WTC11 (cell line): ENCODE measurements around the gene RAP1GDS1. TPM values are rescaled to one million over a fixed set of nuclear protein-coding genes. Genes with fewer than 3 reads are reported as not detected.

Experiments used
- ATAC-seq: fragments of 200-7000 bp; cut with Tn5 transposase; 2 replicates; pipeline ENCODE4 v1.10.0; 2021; ENCODE audit warnings: mild to moderate bottlenecking, moderate library complexity
- CTCF ChIA-PET: fragments of 300-600 bp; sonication (Branson Sonifier 250); formaldehyde crosslinking; loops from one replicate; lab custom pipeline; 2021; ENCODE audit warnings: antibody characterized with exemption; lab: Charles Lee
- POLR2A ChIA-PET: fragments of 350-600 bp; sonication (Branson Sonifier 250); formaldehyde crosslinking; loops from one replicate; lab custom pipeline; 2021; ENCODE audit warnings: antibody characterized with exemption; lab: Charles Lee
- DNase-seq: peaks from one replicate; pipeline ENCODE4 v3.0.0; 2021; ENCODE audit warnings: low spot score
- H3K27ac Mint-ChIP-seq: 2 replicates; pipeline ENCODE4 v1.8.0; 2021; ENCODE audit warnings: mixed read lengths
- H3K27me3 Mint-ChIP-seq: 2 replicates; pipeline ENCODE4 v1.8.0; 2021; ENCODE audit warnings: low read depth, mild to moderate bottlenecking, moderate library complexity, mixed read lengths
- H3K36me3 Mint-ChIP-seq: 2 replicates; pipeline ENCODE4 v1.8.0; 2021; ENCODE audit warnings: mixed read lengths
- H3K4me1 Mint-ChIP-seq: 2 replicates; pipeline ENCODE4 v1.8.0; 2022; ENCODE audit warnings: mixed read lengths
- H3K4me3 Mint-ChIP-seq: 2 replicates; pipeline ENCODE4 v1.8.0; 2021; ENCODE audit warnings: mild to moderate bottlenecking, moderate library complexity, mixed read lengths
- H3K9me3 Mint-ChIP-seq: 2 replicates; pipeline ENCODE4 v1.8.0; 2021; ENCODE audit warnings: mixed read lengths
- CBFB ChIP-seq: sonication (generic); formaldehyde crosslinking; IDR thresholded peaks from 2 replicates; pipeline ENCODE4 v1.8.1; 2022; ENCODE audit warnings: mild to moderate bottlenecking, low read depth, missing genetic modification reagents
- CREM ChIP-seq: sonication (generic); formaldehyde crosslinking; IDR thresholded peaks from 2 replicates; pipeline ENCODE4 v1.8.1; 2022; ENCODE audit warnings: mild to moderate bottlenecking, missing genetic modification reagents, moderate library complexity
- EMX1 ChIP-seq: fragments of 250-450 bp; sonication (Bioruptor Pico); IDR thresholded peaks from 2 replicates; pipeline ENCODE4 v1.8.0; 2021; ENCODE audit warnings: mild to moderate bottlenecking
- ESRRA ChIP-seq: sonication (generic); formaldehyde crosslinking; IDR thresholded peaks from 2 replicates; pipeline ENCODE4 v1.8.1; 2022; ENCODE audit warnings: mild to moderate bottlenecking, missing genetic modification reagents, borderline replicate concordance
- ETV6 ChIP-seq: sonication (generic); formaldehyde crosslinking; IDR thresholded peaks from 2 replicates; pipeline ENCODE4 v1.8.1; 2022; ENCODE audit warnings: mild to moderate bottlenecking, missing genetic modification reagents
- GRHL2 ChIP-seq: fragments of 250-450 bp; sonication (Bioruptor Pico); IDR thresholded peaks from 2 replicates; pipeline ENCODE4 v1.8.0; 2022; ENCODE audit warnings: mild to moderate bottlenecking, moderate library complexity; ENCODE audit not compliant: insufficient replicate concordance, severe bottlenecking
- IRF1 ChIP-seq: sonication (generic); formaldehyde crosslinking; IDR thresholded peaks from 2 replicates; pipeline ENCODE4 v1.8.0; 2023; ENCODE audit warnings: missing genetic modification reagents
- MYBL2 ChIP-seq: sonication (generic); formaldehyde crosslinking; IDR thresholded peaks from 2 replicates; pipeline ENCODE4 v1.8.1; 2023; ENCODE audit warnings: mild to moderate bottlenecking, moderate library complexity, missing genetic modification reagents
- NFYB ChIP-seq: sonication (generic); formaldehyde crosslinking; conservative IDR thresholded peaks from 2 replicates; pipeline ENCODE4 v1.8.0; 2022; ENCODE audit warnings: low read depth, missing genetic modification reagents
- NR2C2 ChIP-seq: sonication (generic); formaldehyde crosslinking; IDR thresholded peaks from 2 replicates; pipeline ENCODE4 v1.8.0; 2022; ENCODE audit warnings: mild to moderate bottlenecking, missing genetic modification reagents
- NR3C1 ChIP-seq: sonication (generic); formaldehyde crosslinking; conservative IDR thresholded peaks from 2 replicates; pipeline ENCODE4 v1.8.1; 2023; ENCODE audit warnings: low read depth, mild to moderate bottlenecking, missing genetic modification reagents
- PREB ChIP-seq: sonication (generic); formaldehyde crosslinking; IDR thresholded peaks from 2 replicates; pipeline ENCODE4 v1.8.1; 2022; ENCODE audit warnings: mild to moderate bottlenecking, missing genetic modification reagents, moderate library complexity, borderline replicate concordance
- PRRX2 ChIP-seq: fragments of 250-450 bp; sonication (Bioruptor Pico); IDR thresholded peaks from 2 replicates; pipeline ENCODE4 v1.8.0; 2021; ENCODE audit warnings: mild to moderate bottlenecking
- SMAD4 ChIP-seq: sonication (generic); formaldehyde crosslinking; IDR thresholded peaks from 2 replicates; pipeline ENCODE4 v1.8.0; 2022; ENCODE audit warnings: mild to moderate bottlenecking, missing genetic modification reagents
- SOX15 ChIP-seq: fragments of 250-450 bp; sonication (Bioruptor Pico); IDR thresholded peaks from 2 replicates; pipeline ENCODE4 v1.9.0; 2021; ENCODE audit warnings: mild to moderate bottlenecking
- TEAD1 ChIP-seq: sonication (generic); formaldehyde crosslinking; IDR thresholded peaks from 2 replicates; pipeline ENCODE4 v1.8.0; 2022; ENCODE audit warnings: mild to moderate bottlenecking, missing genetic modification reagents
- ZNF138 ChIP-seq: sonication (generic); formaldehyde crosslinking; conservative IDR thresholded peaks from 2 replicates; pipeline ENCODE4 v1.8.1; 2022; ENCODE audit warnings: mild to moderate bottlenecking, moderate library complexity, missing genetic modification reagents
- ZNF263 ChIP-seq: sonication (generic); formaldehyde crosslinking; IDR thresholded peaks from 2 replicates; pipeline ENCODE4 v1.8.1; 2022; ENCODE audit warnings: low read depth, mild to moderate bottlenecking, moderate library complexity, missing genetic modification reagents
- total RNA-seq: library from RNA; stranded (reverse); gene quantifications from 3 replicates; pipeline ENCODE4 v1.2.3, GENCODE V29; 2021
- TF ChIP-seq, protein P1 (sequence below): sonication (generic); formaldehyde crosslinking; IDR thresholded peaks from 2 replicates; pipeline ENCODE4 v1.8.1; 2023; ENCODE audit warnings: mild to moderate bottlenecking, missing genetic modification reagents, moderate library complexity
- TF ChIP-seq, protein P2 (sequence below): sonication (generic); formaldehyde crosslinking; IDR thresholded peaks from 2 replicates; pipeline ENCODE4 v1.8.0; 2022; ENCODE audit warnings: mild to moderate bottlenecking, missing genetic modification reagents
- TF ChIP-seq, protein P3 (sequence below): sonication (generic); formaldehyde crosslinking; IDR thresholded peaks from 2 replicates; pipeline ENCODE4 v1.8.1; 2022; ENCODE audit warnings: mild to moderate bottlenecking, moderate library complexity, missing genetic modification reagents
- TF ChIP-seq, protein P4 (sequence below): fragments of 250-450 bp; sonication (Bioruptor Pico); IDR thresholded peaks from 2 replicates; pipeline ENCODE4 v1.9.0; 2021; ENCODE audit warnings: mild to moderate bottlenecking

RAP1GDS1 gene
- total RNA-seq, 1 experiment from 2014 or later: 29.9 TPM

- ChIA-PET POLR2A (no interaction called here), CTCF (no interaction called here)
- ATAC-seq (no peak), DNase-seq (no peak)
- no peaks in the 10 kb centered on the region for H3K27me3 Mint-ChIP-seq
- H3K9me3 Mint-ChIP-seq: peaks cover 8% of the 10 kb centered on the region
- TF ChIP-seq NR3C1 (no peak), GRHL2 (CRISPR knock-in tag) (no peak), NR2C2 (CRISPR knock-in tag) (no peak), PREB (CRISPR knock-in tag) (no peak), IRF1 (CRISPR knock-in tag) (no peak), ZNF138 (no peak), MYBL2 (no peak), PRRX2 (CRISPR knock-in tag) (no peak), ZNF263 (no peak), CBFB (CRISPR knock-in tag) (no peak), SOX15 (CRISPR knock-in tag) (no peak), TEAD1 (CRISPR knock-in tag) (no peak), SMAD4 (CRISPR knock-in tag) (no peak)
- TF ChIP-seq, protein P1, sequence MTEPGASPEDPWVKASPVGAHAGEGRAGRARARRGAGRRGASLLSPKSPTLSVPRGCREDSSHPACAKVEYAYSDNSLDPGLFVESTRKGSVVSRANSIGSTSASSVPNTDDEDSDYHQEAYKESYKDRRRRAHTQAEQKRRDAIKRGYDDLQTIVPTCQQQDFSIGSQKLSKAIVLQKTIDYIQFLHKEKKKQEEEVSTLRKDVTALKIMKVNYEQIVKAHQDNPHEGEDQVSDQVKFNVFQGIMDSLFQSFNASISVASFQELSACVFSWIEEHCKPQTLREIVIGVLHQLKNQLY (CRISPR knock-in tag): no peak
- TF ChIP-seq, protein P2, sequence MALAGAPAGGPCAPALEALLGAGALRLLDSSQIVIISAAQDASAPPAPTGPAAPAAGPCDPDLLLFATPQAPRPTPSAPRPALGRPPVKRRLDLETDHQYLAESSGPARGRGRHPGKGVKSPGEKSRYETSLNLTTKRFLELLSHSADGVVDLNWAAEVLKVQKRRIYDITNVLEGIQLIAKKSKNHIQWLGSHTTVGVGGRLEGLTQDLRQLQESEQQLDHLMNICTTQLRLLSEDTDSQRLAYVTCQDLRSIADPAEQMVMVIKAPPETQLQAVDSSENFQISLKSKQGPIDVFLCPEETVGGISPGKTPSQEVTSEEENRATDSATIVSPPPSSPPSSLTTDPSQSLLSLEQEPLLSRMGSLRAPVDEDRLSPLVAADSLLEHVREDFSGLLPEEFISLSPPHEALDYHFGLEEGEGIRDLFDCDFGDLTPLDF (CRISPR knock-in tag): no peak
- TF ChIP-seq, protein P3, sequence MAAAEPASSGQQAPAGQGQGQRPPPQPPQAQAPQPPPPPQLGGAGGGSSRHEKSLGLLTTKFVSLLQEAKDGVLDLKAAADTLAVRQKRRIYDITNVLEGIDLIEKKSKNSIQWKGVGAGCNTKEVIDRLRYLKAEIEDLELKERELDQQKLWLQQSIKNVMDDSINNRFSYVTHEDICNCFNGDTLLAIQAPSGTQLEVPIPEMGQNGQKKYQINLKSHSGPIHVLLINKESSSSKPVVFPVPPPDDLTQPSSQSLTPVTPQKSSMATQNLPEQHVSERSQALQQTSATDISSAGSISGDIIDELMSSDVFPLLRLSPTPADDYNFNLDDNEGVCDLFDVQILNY (CRISPR knock-in tag): no peak
- H3K27ac Mint-ChIP-seq: no peak overlapping the region
- peaks cover 17% of the 10 kb centered on the region for H3K36me3 Mint-ChIP-seq
- H3K4me3 Mint-ChIP-seq: no peak overlapping the region
- H3K4me1 Mint-ChIP-seq: no peaks in the 10 kb centered on the region
These were observed 91.2 kb downstream of the RAP1GDS1 start for GRCh38 chr4:98352396-98352795.

- CTCF ChIA-PET: no interaction called here
- Mint-ChIP-seq H3K27ac (no peak overlapping the region), H3K36me3 (peaks cover 14% of the 10 kb centered on the region), H3K9me3 (peaks cover 8% of the 10 kb centered on the region), H3K27me3 (no peaks in the 10 kb centered on the region), H3K4me1 (no peaks in the 10 kb centered on the region), H3K4me3 (no peak overlapping the region)
- ATAC-seq (no peak), DNase-seq (no peak)
- POLR2A ChIA-PET: no interaction called here
- TF ChIP-seq ESRRA (CRISPR knock-in tag) (no peak), NFYB (CRISPR knock-in tag) (no peak), ETV6 (CRISPR knock-in tag) (no peak), CREM (no peak), EMX1 (no peak)
- TF ChIP-seq, protein P4, sequence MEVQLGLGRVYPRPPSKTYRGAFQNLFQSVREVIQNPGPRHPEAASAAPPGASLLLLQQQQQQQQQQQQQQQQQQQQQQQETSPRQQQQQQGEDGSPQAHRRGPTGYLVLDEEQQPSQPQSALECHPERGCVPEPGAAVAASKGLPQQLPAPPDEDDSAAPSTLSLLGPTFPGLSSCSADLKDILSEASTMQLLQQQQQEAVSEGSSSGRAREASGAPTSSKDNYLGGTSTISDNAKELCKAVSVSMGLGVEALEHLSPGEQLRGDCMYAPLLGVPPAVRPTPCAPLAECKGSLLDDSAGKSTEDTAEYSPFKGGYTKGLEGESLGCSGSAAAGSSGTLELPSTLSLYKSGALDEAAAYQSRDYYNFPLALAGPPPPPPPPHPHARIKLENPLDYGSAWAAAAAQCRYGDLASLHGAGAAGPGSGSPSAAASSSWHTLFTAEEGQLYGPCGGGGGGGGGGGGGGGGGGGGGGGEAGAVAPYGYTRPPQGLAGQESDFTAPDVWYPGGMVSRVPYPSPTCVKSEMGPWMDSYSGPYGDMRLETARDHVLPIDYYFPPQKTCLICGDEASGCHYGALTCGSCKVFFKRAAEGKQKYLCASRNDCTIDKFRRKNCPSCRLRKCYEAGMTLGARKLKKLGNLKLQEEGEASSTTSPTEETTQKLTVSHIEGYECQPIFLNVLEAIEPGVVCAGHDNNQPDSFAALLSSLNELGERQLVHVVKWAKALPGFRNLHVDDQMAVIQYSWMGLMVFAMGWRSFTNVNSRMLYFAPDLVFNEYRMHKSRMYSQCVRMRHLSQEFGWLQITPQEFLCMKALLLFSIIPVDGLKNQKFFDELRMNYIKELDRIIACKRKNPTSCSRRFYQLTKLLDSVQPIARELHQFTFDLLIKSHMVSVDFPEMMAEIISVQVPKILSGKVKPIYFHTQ: no peak
These were observed 91.8 kb downstream of the RAP1GDS1 start for GRCh38 chr4:98352940-98353339.
